NCI-H2196 treated with DMSO at 0.1 percent for 48 hours (cell line): ENCODE data around the gene NUDT4.
"Not testable (repeated sequence)": the region's sequence is repeated elsewhere in the genome, so short reads cannot be mapped to it uniquely, and the experiment has no call there.

Experiments used
- DNase-seq: peaks from one replicate; lab custom pipeline; 2025; ENCODE audit not compliant: unreplicated experiment; lab: John Stamatoyannopoulos, UW

NUDT4 gene

GRCh38 chr12:93399183-93399863 lies 21.6 kb downstream of the NUDT4 start:
- not testable (repeated sequence) for DNase-seq

GRCh38 chr12:93402333-93403311 lies 24.9 kb downstream of the NUDT4 start:
- DNase-seq, result no peak

GRCh38 chr12:93403988-93404803 lies 26.5 kb downstream of the NUDT4 start:
- DNase-seq, result no peak

- DNase-seq, result no peak
Observed at GRCh38 chr12:93404961-93405849, 27.5 kb downstream of the NUDT4 start.

GRCh38 chr12:93407054-93407962 lies 29.6 kb downstream of the NUDT4 start:
- DNase-seq, result no peak

GRCh38 chr12:93407963-93408283 lies 30.2 kb downstream of the NUDT4 start:
- DNase-seq, result no peak

- DNase-seq, result no peak
Observed at GRCh38 chr12:93408813-93409212, 31.1 kb downstream of the NUDT4 start.

GRCh38 chr12:93409343-93410187 lies 31.8 kb downstream of the NUDT4 start:
- DNase-seq, result not testable (repeated sequence)

GRCh38 chr12:93411060-93411459 lies 33.3 kb downstream of the NUDT4 start:
- DNase-seq, result not testable (repeated sequence)

- DNase-seq, result not testable (repeated sequence)
Observed at GRCh38 chr12:93412396-93412795, 34.7 kb downstream of the NUDT4 start.

- DNase-seq, result no peak
Observed at GRCh38 chr12:93413064-93413463, 35.3 kb downstream of the NUDT4 start.

- no peak for DNase-seq
Observed at GRCh38 chr12:93415723-93416464, 38.2 kb downstream of the NUDT4 start.

- no peak for DNase-seq
Observed at GRCh38 chr12:93417967-93418480, 40.3 kb downstream of the NUDT4 start.

- no peak for DNase-seq
Observed at GRCh38 chr12:93419388-93420034, 41.8 kb downstream of the NUDT4 start.

GRCh38 chr12:93422050-93422449 lies 44.3 kb downstream of the NUDT4 start:
- DNase-seq, result no peak

- no peak for DNase-seq
Observed at GRCh38 chr12:93425736-93426411, 48.1 kb downstream of the NUDT4 start.
